Measurements from ENCODE around the gene PKD2.

PKD2 gene

DNA sequence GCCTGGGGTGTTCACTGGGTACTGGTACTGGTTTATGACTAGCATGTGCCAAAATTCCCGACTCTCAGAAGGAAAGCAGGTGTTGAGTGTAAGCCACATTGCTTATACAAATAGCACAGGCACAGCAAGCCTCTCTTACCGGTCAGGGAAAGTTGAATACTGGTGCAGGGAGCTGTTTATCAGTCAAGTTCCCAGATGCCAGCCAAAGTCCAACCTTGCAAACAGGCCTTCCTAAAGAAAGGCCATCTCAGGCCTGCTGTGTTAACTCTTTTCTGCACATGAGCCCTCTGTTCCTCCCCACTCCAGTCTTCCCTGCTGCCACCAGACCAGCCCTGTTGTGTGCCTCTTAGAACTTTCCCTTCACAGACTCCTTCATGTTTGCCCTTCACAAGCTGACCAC, 34.2 kb downstream of the PKD2 start:
- Histone ChIP-seq H3K4me3 (ENCODE audit: extremely low read depth, insufficient read depth, low read length, poor library complexity, severe bottlenecking) (no peak overlapping the region), H3K36me3 (ENCODE audit: control insufficient read depth, insufficient read depth, low read length) (peaks cover 93% of the 10 kb centered on the region), H3K27ac (ENCODE audit: low read depth, low read length, severe bottlenecking) (no peak overlapping the region), H3K4me1 (ENCODE audit: control insufficient read depth, insufficient read depth, low read length, poor library complexity, severe bottlenecking) (no peaks in the 10 kb centered on the region), H3K9me3 (ENCODE audit: control insufficient read depth, low read length) (no peaks in the 10 kb centered on the region)
- WGBS, 2 experiments (ENCODE audit: insufficient coverage in 2 of 2) = 77 to 83% methylated on average over 1 to 2 of the region's 2 CpGs

DNA sequence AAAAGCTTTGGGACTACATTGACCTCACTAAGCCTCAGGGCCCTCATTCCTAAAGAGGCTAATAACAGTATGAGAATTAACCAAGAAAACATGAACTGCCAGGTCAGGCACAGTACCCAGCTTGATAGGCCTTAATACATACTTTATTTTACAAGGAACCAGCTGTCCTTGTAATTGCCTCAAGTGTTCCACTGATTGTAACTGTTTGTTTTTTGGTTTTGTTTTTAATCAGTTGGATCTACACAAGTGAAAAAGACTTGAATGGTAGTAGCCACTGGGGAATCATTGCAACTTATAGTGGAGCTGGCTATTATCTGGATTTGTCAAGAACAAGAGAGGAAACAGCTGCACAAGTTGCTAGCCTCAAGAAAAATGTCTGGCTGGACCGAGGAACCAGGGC, 35.6 kb downstream of the PKD2 start:
- no peak overlapping the region for H3K27ac ChIP-seq (ENCODE audit: low read depth, low read length, severe bottlenecking)

DNA sequence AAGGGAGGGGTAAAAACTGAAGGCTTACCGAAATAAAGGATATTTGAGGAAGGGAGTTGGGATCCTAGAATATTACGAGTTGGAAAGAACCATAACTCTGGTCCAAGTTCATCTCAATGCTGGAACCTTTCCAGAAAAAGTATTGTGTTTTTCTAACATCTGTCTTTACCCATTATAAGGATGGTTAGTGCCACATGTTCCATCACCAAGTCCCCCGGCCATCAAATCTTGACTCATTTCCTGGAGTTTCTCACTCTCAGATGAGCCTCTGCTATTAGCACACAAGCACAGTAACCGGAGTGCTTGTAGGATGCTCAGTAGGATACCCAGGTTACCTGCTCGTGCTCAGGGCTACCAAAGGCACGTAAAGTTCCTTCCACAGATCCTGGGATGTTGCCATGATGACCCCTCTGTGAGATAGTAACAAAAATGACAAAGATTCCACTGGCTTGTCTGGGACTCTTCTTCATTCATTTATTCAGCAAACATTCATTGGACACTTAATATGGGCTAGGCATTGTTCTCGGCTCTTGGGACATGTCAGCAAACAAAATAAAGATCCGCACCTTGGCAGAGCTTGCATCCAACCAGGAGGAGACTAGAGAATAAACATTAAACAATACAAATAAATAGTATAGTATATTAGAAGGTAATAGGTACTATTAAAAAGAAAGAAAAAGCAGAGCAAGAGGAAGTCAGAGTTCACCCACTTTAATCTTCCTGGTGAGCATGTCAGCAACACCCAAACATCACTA, 36.3 kb downstream of the PKD2 start:
- peaks cover 83% of the 10 kb centered on the region for H3K36me3 ChIP-seq (ENCODE audit: control insufficient read depth, insufficient read depth, low read length)
- 91 to 97% methylated on average over 5 of the region's 8 CpGs for WGBS, 2 experiments (ENCODE audit: insufficient coverage in 2 of 2)

More for the DNA sequence above, 35.6 kb downstream of the PKD2 start:
- WGBS, 2 experiments (ENCODE audit: insufficient coverage in 2 of 2) = 100% methylated on average over 1 of the region's 1 CpG
- H3K4me3 ChIP-seq (ENCODE audit: extremely low read depth, insufficient read depth, low read length, poor library complexity, severe bottlenecking) = no peak overlapping the region
- peaks cover 88% of the 10 kb centered on the region for H3K36me3 ChIP-seq (ENCODE audit: control insufficient read depth, insufficient read depth, low read length)
- no peaks in the 10 kb centered on the region for H3K4me1 ChIP-seq (ENCODE audit: control insufficient read depth, insufficient read depth, low read length, poor library complexity, severe bottlenecking)
- H3K9me3 ChIP-seq (ENCODE audit: control insufficient read depth, low read length) = no peaks in the 10 kb centered on the region

GRCh38 chr4:88045021-88045420, 37.6 kb downstream of the PKD2 start:
- no peak overlapping the region for H3K27ac ChIP-seq (ENCODE audit: low read depth, low read length, severe bottlenecking)
- H3K9me3 ChIP-seq (ENCODE audit: control insufficient read depth, low read length) = no peaks in the 10 kb centered on the region
- no peak overlapping the region for H3K4me3 ChIP-seq (ENCODE audit: extremely low read depth, insufficient read depth, low read length, poor library complexity, severe bottlenecking)
- no peaks in the 10 kb centered on the region for H3K4me1 ChIP-seq (ENCODE audit: control insufficient read depth, insufficient read depth, low read length, poor library complexity, severe bottlenecking)
- H3K36me3 ChIP-seq (ENCODE audit: control insufficient read depth, insufficient read depth, low read length) = peaks cover 79% of the 10 kb centered on the region

More for the DNA sequence above, 36.3 kb downstream of the PKD2 start:
- Histone ChIP-seq H3K4me1 (ENCODE audit: control insufficient read depth, insufficient read depth, low read length, poor library complexity, severe bottlenecking) (no peaks in the 10 kb centered on the region), H3K4me3 (ENCODE audit: extremely low read depth, insufficient read depth, low read length, poor library complexity, severe bottlenecking) (no peak overlapping the region), H3K9me3 (ENCODE audit: control insufficient read depth, low read length) (no peaks in the 10 kb centered on the region), H3K27ac (ENCODE audit: low read depth, low read length, severe bottlenecking) (no peak overlapping the region)

DNA sequence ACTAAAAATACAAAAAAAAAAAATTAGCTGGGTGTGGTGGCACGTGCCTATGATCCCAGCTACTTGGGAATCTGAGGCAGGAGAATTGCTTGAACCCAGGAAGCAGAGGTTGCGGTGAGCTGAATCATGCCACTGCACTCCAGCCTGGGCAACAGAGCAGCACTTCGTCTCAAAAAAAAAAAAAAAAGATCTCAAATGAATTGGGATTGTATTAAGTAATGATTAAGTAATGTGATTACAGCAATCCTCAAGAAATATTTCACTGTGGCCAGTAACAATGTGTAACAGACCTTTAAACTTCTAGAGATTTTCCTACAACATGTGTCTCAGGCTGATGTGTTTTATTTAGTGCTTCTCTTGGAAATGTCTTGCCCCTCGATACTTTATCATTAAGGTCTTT, 46.8 kb downstream of the PKD2 start:
- Histone ChIP-seq H3K27ac (ENCODE audit: low read depth, low read length, severe bottlenecking) (no peak overlapping the region), H3K4me3 (ENCODE audit: extremely low read depth, insufficient read depth, low read length, poor library complexity, severe bottlenecking) (no peak overlapping the region), H3K9me3 (ENCODE audit: control insufficient read depth, low read length) (no peaks in the 10 kb centered on the region), H3K36me3 (ENCODE audit: control insufficient read depth, insufficient read depth, low read length) (peaks cover 69% of the 10 kb centered on the region), H3K4me1 (ENCODE audit: control insufficient read depth, insufficient read depth, low read length, poor library complexity, severe bottlenecking) (no peaks in the 10 kb centered on the region)
- 80 to 100% methylated on average over 3 to 4 of the region's 4 CpGs for WGBS, 2 experiments (ENCODE audit: insufficient coverage in 2 of 2)

GRCh38 chr4:88054901-88055300, 47.5 kb downstream of the PKD2 start:
- H3K4me1 ChIP-seq (ENCODE audit: control insufficient read depth, insufficient read depth, low read length, poor library complexity, severe bottlenecking) = no peaks in the 10 kb centered on the region
- WGBS, 2 experiments (ENCODE audit: insufficient coverage in 2 of 2) = 93% methylated on average over 3 of the region's 3 CpGs; no CpG with 5 or more reads in 1 of the 2 experiments
- no peak overlapping the region for H3K4me3 ChIP-seq (ENCODE audit: extremely low read depth, insufficient read depth, low read length, poor library complexity, severe bottlenecking)
- H3K9me3 ChIP-seq (ENCODE audit: control insufficient read depth, low read length) = no peaks in the 10 kb centered on the region
- no peak overlapping the region for H3K27ac ChIP-seq (ENCODE audit: low read depth, low read length, severe bottlenecking)
- H3K36me3 ChIP-seq (ENCODE audit: control insufficient read depth, insufficient read depth, low read length) = peaks cover 64% of the 10 kb centered on the region

DNA sequence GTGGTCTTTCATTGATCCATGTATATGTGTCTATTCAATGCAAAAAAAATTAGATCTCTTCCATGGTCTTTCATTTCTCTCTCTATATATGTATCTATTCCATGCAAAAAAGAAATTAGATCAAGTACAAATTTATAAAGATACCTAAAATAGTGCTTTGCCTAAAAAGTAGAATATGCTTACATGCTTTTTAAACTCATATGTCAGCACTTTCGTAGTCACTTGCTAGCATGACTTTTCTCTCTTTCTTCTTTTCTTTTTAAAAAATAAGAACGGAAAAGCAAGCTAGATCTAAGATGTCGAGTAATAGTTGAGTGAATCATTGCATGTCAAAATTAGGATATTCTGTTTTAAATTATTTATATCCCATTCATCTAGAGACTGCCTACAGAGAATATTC, 50.9 kb downstream of the PKD2 start:
- WGBS, 2 experiments (ENCODE audit: insufficient coverage in 2 of 2) = no CpG with 5 or more reads among the region's 3 CpGs

DNA sequence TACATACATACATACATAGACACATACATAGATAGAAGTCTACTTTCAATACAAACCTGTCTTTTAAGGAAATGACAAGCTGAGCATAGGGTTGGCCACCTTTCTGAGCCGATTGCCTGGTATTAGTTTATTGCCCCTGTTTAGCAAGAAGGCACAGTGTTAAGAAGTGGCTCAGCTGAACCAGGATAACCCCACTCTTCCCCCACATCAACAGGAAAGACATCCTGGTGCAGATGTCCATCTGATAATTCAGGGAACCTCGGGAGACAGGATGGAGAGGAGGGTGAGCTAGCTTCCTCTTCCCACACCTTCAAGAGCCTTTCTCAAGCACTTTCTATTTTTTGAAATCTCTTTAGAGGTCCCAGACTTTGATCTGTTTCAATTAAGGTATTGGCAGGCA, 52.3 kb downstream of the PKD2 start:
- WGBS, 2 experiments (ENCODE audit: insufficient coverage in 2 of 2) = 80% methylated on average over 1 of the region's 2 CpGs; no CpG with 5 or more reads in 1 of the 2 experiments
- no peak overlapping the region for H3K4me3 ChIP-seq (ENCODE audit: extremely low read depth, insufficient read depth, low read length, poor library complexity, severe bottlenecking)
- no peaks in the 10 kb centered on the region for H3K9me3 ChIP-seq (ENCODE audit: control insufficient read depth, low read length)
- peaks cover 41% of the 10 kb centered on the region for H3K36me3 ChIP-seq (ENCODE audit: control insufficient read depth, insufficient read depth, low read length)
- H3K27ac ChIP-seq (ENCODE audit: low read depth, low read length, severe bottlenecking) = no peak overlapping the region
- H3K4me1 ChIP-seq (ENCODE audit: control insufficient read depth, insufficient read depth, low read length, poor library complexity, severe bottlenecking) = no peaks in the 10 kb centered on the region

More for the DNA sequence above, 50.9 kb downstream of the PKD2 start:
- peaks cover 43% of the 10 kb centered on the region for H3K36me3 ChIP-seq (ENCODE audit: control insufficient read depth, insufficient read depth, low read length)
- H3K27ac ChIP-seq (ENCODE audit: low read depth, low read length, severe bottlenecking) = no peak overlapping the region
- H3K9me3 ChIP-seq (ENCODE audit: control insufficient read depth, low read length) = no peaks in the 10 kb centered on the region
- no peaks in the 10 kb centered on the region for H3K4me1 ChIP-seq (ENCODE audit: control insufficient read depth, insufficient read depth, low read length, poor library complexity, severe bottlenecking)
- no peak overlapping the region for H3K4me3 ChIP-seq (ENCODE audit: extremely low read depth, insufficient read depth, low read length, poor library complexity, severe bottlenecking)

DNA sequence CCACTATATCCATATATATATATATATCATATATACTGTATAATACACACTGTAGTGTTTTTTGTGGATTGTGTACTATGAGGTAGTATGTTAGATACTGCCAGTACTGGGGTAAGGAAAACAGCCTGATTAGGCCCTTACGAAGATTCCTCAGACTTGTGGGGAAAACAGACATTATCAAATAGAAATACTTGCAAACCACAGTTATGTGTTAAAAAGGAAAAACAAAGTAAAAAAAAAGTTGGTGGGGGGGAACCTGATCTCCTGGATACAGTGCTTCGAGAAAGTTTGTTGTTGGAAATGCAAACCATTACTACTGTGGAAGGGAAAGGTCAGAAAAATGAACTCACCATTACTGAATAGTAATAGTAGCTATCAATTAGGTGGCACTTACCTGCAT, 53.0 kb downstream of the PKD2 start:
- Histone ChIP-seq H3K9me3 (ENCODE audit: control insufficient read depth, low read length) (no peaks in the 10 kb centered on the region), H3K36me3 (ENCODE audit: control insufficient read depth, insufficient read depth, low read length) (peaks cover 43% of the 10 kb centered on the region), H3K4me3 (ENCODE audit: extremely low read depth, insufficient read depth, low read length, poor library complexity, severe bottlenecking) (no peak overlapping the region), H3K27ac (ENCODE audit: low read depth, low read length, severe bottlenecking) (no peak overlapping the region), H3K4me1 (ENCODE audit: control insufficient read depth, insufficient read depth, low read length, poor library complexity, severe bottlenecking) (no peaks in the 10 kb centered on the region)
- no CpG with 5 or more reads among the region's 2 CpGs for WGBS, 2 experiments (ENCODE audit: insufficient coverage in 2 of 2)

DNA sequence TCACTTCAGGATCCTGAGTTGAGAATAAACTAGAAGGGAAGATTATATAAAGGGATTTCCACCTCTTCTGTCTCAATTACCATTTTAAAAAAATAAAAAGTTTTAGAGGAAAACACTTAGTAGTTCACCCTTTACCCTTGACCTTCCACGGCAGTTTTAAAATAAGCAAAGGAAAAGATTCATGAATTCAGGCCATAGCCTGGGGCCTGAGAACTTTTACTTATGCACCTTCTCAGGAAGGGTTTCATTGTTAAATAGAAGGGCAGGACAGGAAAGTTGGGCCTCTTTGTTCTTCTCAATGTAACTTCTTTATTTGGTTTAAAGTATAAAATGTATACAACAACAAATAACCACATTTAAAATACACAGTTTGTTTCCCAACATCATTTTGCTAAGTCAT, 54.9 kb downstream of the PKD2 start:
- WGBS, 2 experiments (ENCODE audit: insufficient coverage in 2 of 2) = 83% methylated on average over 1 of the region's 1 CpG; no CpG with 5 or more reads in 1 of the 2 experiments
- no peak overlapping the region for H3K4me3 ChIP-seq (ENCODE audit: extremely low read depth, insufficient read depth, low read length, poor library complexity, severe bottlenecking)
- H3K4me1 ChIP-seq (ENCODE audit: control insufficient read depth, insufficient read depth, low read length, poor library complexity, severe bottlenecking) = no peaks in the 10 kb centered on the region
- H3K27ac ChIP-seq (ENCODE audit: low read depth, low read length, severe bottlenecking) = no peak overlapping the region
- H3K36me3 ChIP-seq (ENCODE audit: control insufficient read depth, insufficient read depth, low read length) = peaks cover 46% of the 10 kb centered on the region
- no peaks in the 10 kb centered on the region for H3K9me3 ChIP-seq (ENCODE audit: control insufficient read depth, low read length)

DNA sequence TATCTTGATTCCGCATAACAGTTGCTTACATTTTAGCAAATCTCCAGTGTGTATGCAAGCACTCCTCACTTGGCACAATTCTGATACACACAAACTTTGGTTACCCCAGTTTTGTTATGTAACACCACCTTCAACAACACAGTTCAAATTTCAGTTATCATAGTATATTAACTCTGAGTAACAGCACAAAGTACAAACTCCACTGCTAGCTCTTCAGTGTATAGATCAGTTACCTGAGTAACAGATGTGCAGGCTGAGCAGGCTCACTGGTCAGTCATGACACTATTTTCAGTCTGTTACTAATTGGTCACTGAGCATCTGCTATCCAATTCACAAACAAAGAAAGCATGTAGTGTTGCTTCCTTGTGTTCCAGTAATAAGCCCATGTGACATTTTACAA, 55.4 kb downstream of the PKD2 start:
- H3K27ac ChIP-seq (ENCODE audit: low read depth, low read length, severe bottlenecking) = no peak overlapping the region
- H3K36me3 ChIP-seq (ENCODE audit: control insufficient read depth, insufficient read depth, low read length) = peaks cover 51% of the 10 kb centered on the region
- WGBS, 2 experiments (ENCODE audit: insufficient coverage in 2 of 2) = 100% methylated on average over 1 of the region's 1 CpG
- H3K4me1 ChIP-seq (ENCODE audit: control insufficient read depth, insufficient read depth, low read length, poor library complexity, severe bottlenecking) = no peaks in the 10 kb centered on the region
- no peak overlapping the region for H3K4me3 ChIP-seq (ENCODE audit: extremely low read depth, insufficient read depth, low read length, poor library complexity, severe bottlenecking)
- H3K9me3 ChIP-seq (ENCODE audit: control insufficient read depth, low read length) = no peaks in the 10 kb centered on the region

Data from mesodermal cell (in vitro differentiated cells).